NCI-H1436 (cell line): ENCODE data around the gene ACTR1B.
A peak's percentile ranks its signal among the peaks of the same experiment; 100 is the strongest.
"Not testable (repeated sequence)": the region's sequence is repeated elsewhere in the genome, so short reads cannot be mapped to it uniquely, and the experiment has no call there.

ENCODE experiments used
- DNase-seq: peaks from one replicate; lab custom pipeline; 2025; lab: John Stamatoyannopoulos, UW

ACTR1B gene

GRCh38 chr2:97688062-97688827, 24.4 kb upstream of the ACTR1B start:
- no peak for DNase-seq

GRCh38 chr2:97687235-97687634, 23.4 kb upstream of the ACTR1B start:
- DNase-seq = not testable (repeated sequence)

- no peak for DNase-seq
These were observed 14.5 kb upstream of the ACTR1B start for GRCh38 chr2:97678298-97678697.

- no peak for DNase-seq
These were observed 13.6 kb upstream of the ACTR1B start for GRCh38 chr2:97677480-97677879.

- no peak for DNase-seq
These were observed 12.8 kb upstream of the ACTR1B start for GRCh38 chr2:97676620-97677019.

- no peak for DNase-seq
These were observed 11.7 kb upstream of the ACTR1B start for GRCh38 chr2:97675430-97676113.

GRCh38 chr2:97673915-97674283, 10.1 kb upstream of the ACTR1B start:
- no peak for DNase-seq

GRCh38 chr2:97673182-97673914, 9.5 kb upstream of the ACTR1B start:
- no peak for DNase-seq

GRCh38 chr2:97672606-97673140, 8.8 kb upstream of the ACTR1B start:
- not testable (repeated sequence) for DNase-seq

GRCh38 chr2:97671526-97671925, 7.7 kb upstream of the ACTR1B start:
- DNase-seq = no peak

GRCh38 chr2:97670471-97670870, 6.6 kb upstream of the ACTR1B start:
- no peak for DNase-seq

GRCh38 chr2:97669448-97669847, 5.6 kb upstream of the ACTR1B start, which contains the start of gene C2orf92:
TSS of gene C2orf92 (plus strand) at chr2:97669713. CDS start at chr2:97669789, 76 bp downstream.
- DNase-seq = no peak

- peak; percentile 49 for DNase-seq
These were observed 759 bp upstream of the ACTR1B start for GRCh38 chr2:97664636-97664970.

GRCh38 chr2:97663626-97663961, 250 bp downstream of the ACTR1B start:
- DNase-seq = no peak

GRCh38 chr2:97662895-97663625, 784 bp downstream of the ACTR1B start:
- DNase-seq = peak; percentile 27

GRCh38 chr2:97662386-97662894, 1.4 kb downstream of the ACTR1B start:
- DNase-seq = no peak

- no peak for DNase-seq
These were observed 1.9 kb downstream of the ACTR1B start for GRCh38 chr2:97661927-97662326.

GRCh38 chr2:97660775-97661389, 3.0 kb downstream of the ACTR1B start:
- DNase-seq = no peak

- no peak for DNase-seq
These were observed 3.6 kb downstream of the ACTR1B start for GRCh38 chr2:97660044-97660774.

- no peak for DNase-seq
These were observed 4.4 kb downstream of the ACTR1B start for GRCh38 chr2:97659256-97660043.
